GM20000 (cell line): Measurements from ENCODE around the gene LPP.

Experiments
- DNase-seq: peaks from one replicate; pipeline ENCODE4 v3.0.0; 2012; ENCODE audit warnings: low spot score
- CTCF ChIP-seq: IDR thresholded peaks from 2 replicates; pipeline ENCODE4 v1.5.1; 2012; ENCODE audit warnings: mild to moderate bottlenecking, control low read depth; ENCODE audit errors: extremely low read depth, missing control alignments

Gene LPP

GRCh38 chr3:188229726-188230125 is 75.8 kb downstream of the LPP start:
- DNase-seq, result no peak
- no peak for TF ChIP-seq CTCF

GRCh38 chr3:188230962-188231361 is 77.0 kb downstream of the LPP start:
- no peak for DNase-seq
- TF ChIP-seq CTCF, result no peak

- no peak for DNase-seq
- no peak for TF ChIP-seq CTCF
Observed at GRCh38 chr3:188231456-188231855, 77.5 kb downstream of the LPP start.

- TF ChIP-seq CTCF, result no peak
- no peak for DNase-seq
Observed at GRCh38 chr3:188232656-188233055, 78.7 kb downstream of the LPP start.

GRCh38 chr3:188233320-188233719 is 79.4 kb downstream of the LPP start:
- no peak for DNase-seq
- TF ChIP-seq CTCF, result no peak

GRCh38 chr3:188234132-188234531 is 80.2 kb downstream of the LPP start:
- no peak for TF ChIP-seq CTCF
- no peak for DNase-seq

GRCh38 chr3:188236271-188236670 is 82.3 kb downstream of the LPP start:
- no peak for DNase-seq
- TF ChIP-seq CTCF, result no peak
